Spleen (tissue), 7 donors: Measurements from ENCODE around the gene ARHGAP45.

Experiments
- CTCF ChIP-seq, 11 experiments: fragments of 200-600 bp in 7 of 11; fragments of 450-650 bp in 4 of 11; sonication (generic) in 4 of 11; IDR thresholded peaks in 8 of 11; conservative IDR thresholded peaks in 3 of 11; 1 replicate in 7 of 11; 2 replicates in 4 of 11; pipeline versions ENCODE4 v1.4.0 to v1.8.0; 2016 to 2021; ENCODE audit warnings: antibody characterized with exemption in 11 of 11, inconsistent platforms in 4 of 11, mild to moderate bottlenecking in 1 of 11
- POLR2AphosphoS5 ChIP-seq, 3 donors: sonication (generic); formaldehyde crosslinking; IDR thresholded peaks; one replicate each; pipeline ENCODE4 v1.5.1; 2017; ENCODE audit warnings: antibody characterized with exemption in 3 of 3
- donor health status: DM: no; HTN: no; CAD: no; lungs with moderate emphysema.
- donor health status: DM: no; HTN: no; CAD: no.
- donor health status: DM: no; HTN: no; CAD: no.

- peak in 1 of 3 donors; percentile 19 for TF ChIP-seq POLR2AphosphoS5 (IDR thresholded peaks at IDR 0.05)
- TF ChIP-seq CTCF (IDR thresholded peaks at IDR 0.05 in 8 of 11, conservative IDR thresholded peaks at IDR 0.05 in 3 of 11): no peak
Observed at GRCh38 chr19:1051791-1052190, 15.2 kb upstream of the ARHGAP45 start.
